ENCODE data around the gene SLC25A5. TPM values are rescaled to one million over a fixed set of nuclear protein-coding genes. Genes with fewer than 3 reads are reported as not detected.

The SLC25A5 gene
- polyA plus RNA-seq, 1 donor from 2014 or later: 158 TPM

- no peaks in the 10 kb centered on the region for H3K36me3 ChIP-seq (ENCODE audit: insufficient read depth, low read length)
- no peak overlapping the region for H2AFZ ChIP-seq (ENCODE audit: low read depth, low read length)
- TF ChIP-seq POLR2AphosphoS5 (IDR thresholded peaks at IDR 0.05) (no peak), CTCF (IDR thresholded peaks at IDR 0.05; ENCODE audit: poor library complexity, severe bottlenecking) (no peak), RAD21 (conservative IDR thresholded peaks at IDR 0.05) (no peak), EP300 (conservative IDR thresholded peaks at IDR 0.05; ENCODE audit: poor library complexity, severe bottlenecking) (no peak), TAF1 (IDR thresholded peaks at IDR 0.05; ENCODE audit: low read depth) (no peak), MXI1 (conservative IDR thresholded peaks at IDR 0.05; ENCODE audit: poor library complexity, severe bottlenecking) (no peak), EZH2 (IDR thresholded peaks at IDR 0.05; ENCODE audit: borderline replicate concordance, insufficient read depth, low read length, poor library complexity, severe bottlenecking) (no peak), SMC3 (conservative IDR thresholded peaks at IDR 0.05; ENCODE audit: poor library complexity) (no peak), REST (IDR thresholded peaks at IDR 0.05; ENCODE audit: borderline replicate concordance) (no peak)
- no peaks in the 10 kb centered on the region for H3K9me3 ChIP-seq (ENCODE audit: low read length)
- no peaks in the 10 kb centered on the region for H3K9me2 ChIP-seq (ENCODE audit: insufficient read depth, low read length)
- H3F3A ChIP-seq (ENCODE audit: insufficient read depth, low read length, poor library complexity, severe bottlenecking): no peaks in the 10 kb centered on the region
- H3K9ac ChIP-seq (ENCODE audit: low read length): no peak overlapping the region
- H3K27ac ChIP-seq (ENCODE audit: low read length): no peak overlapping the region
- no peak overlapping the region for H3K4me2 ChIP-seq (ENCODE audit: low read length)
- no peaks in the 10 kb centered on the region for H3K79me2 ChIP-seq (replicated peaks; ENCODE audit: insufficient read depth, low read length)
- H3K27me3 ChIP-seq (ENCODE audit: insufficient read depth, low read depth, low read length): no peaks in the 10 kb centered on the region
- no peaks in the 10 kb centered on the region for H4K20me1 ChIP-seq (ENCODE audit: insufficient read depth)
- no peak overlapping the region for H3K4me3 ChIP-seq (ENCODE audit: low read length)
Measured at GRCh38 chrX:119518371-119518770, 50.1 kb downstream of the SLC25A5 start.

Small RNA genes within 50 kb of the gene (small RNA-seq; reads per million reads assigned to genes)
- gene RNU1-67P: 6.3 to 257 (median 7.7) reads per million in 3 experiments
- gene RNY3P16: 0.36 to 0.82 (median 0.68) reads per million in 3 experiments

Other genes with a start within 250 kb of the SLC25A5 start
- 667 and 672 TPM in 2 replicates for gene PGRMC1, start 232.2 kb upstream of the SLC25A5 start, polyA plus RNA-seq
- not detected in 2 replicates for gene SLC25A43, start 69.1 kb upstream of the SLC25A5 start, polyA plus RNA-seq
- 43.8 and 63.0 TPM in 2 replicates for gene STEEP1, start 97.0 kb downstream of the SLC25A5 start, polyA plus RNA-seq
- 116 and 129 TPM in 2 replicates for gene UBE2A, start 106.1 kb downstream of the SLC25A5 start, polyA plus RNA-seq
- 22.5 and 27.0 TPM in 2 replicates for gene NKRF, start 138.0 kb downstream of the SLC25A5 start, polyA plus RNA-seq
- gene SEPTIN6, start 224.7 kb downstream of the SLC25A5 start, polyA plus RNA-seq: 153 and 155 TPM in 2 replicates